ENCODE data around the gene PNMA6E. TPM values are rescaled to one million over a fixed set of nuclear protein-coding genes. Genes with fewer than 3 reads are reported as not detected.

The PNMA6E gene
- total and polyA plus RNA-seq, 2 experiments from 2014 or later = not detected

DNA sequence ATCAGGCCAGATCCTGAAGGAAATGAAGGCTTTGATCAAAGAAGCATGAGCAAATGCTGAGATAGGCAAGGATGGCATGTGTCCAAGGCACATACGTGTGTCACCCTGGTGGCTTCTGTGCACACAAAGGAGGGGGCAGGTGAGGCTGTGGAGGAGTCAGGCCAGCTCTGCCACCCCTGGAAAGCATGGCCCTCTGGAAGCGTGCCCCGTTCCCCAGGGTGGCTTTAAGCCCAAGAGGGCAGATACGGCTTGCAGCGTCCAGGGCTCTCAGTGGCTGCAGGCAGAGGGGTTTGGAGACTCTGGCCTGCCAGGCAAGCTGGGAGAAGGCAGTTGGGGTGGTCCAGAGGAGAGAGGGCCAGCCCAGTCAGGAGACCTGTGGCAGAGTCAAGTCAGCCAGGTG lies 25.6 kb downstream of the PNMA6E start:
- H3F3A ChIP-seq (replicated peaks; ENCODE audit: low read depth) = no peaks in the 10 kb centered on the region
- no peaks in the 10 kb centered on the region for H3K9me2 ChIP-seq (ENCODE audit: insufficient read depth)
- H3K27me3 ChIP-seq (ENCODE audit: insufficient read depth) = no peaks in the 10 kb centered on the region

More for the DNA sequence above, 25.6 kb downstream of the PNMA6E start:
- H3K27ac Mint-ChIP-seq = no peak overlapping the region
- H3K4me3 Mint-ChIP-seq = no peak overlapping the region
- Histone ChIP-seq H3K4me3 (no peak overlapping the region), H2AFZ (no peak overlapping the region), H3K4me2 (no peak overlapping the region), H3K27ac (ENCODE audit: low read depth) (no peak overlapping the region), H4K20me1 (replicated peaks; ENCODE audit: insufficient read depth) (no peaks in the 10 kb centered on the region), H3K79me2 (replicated peaks; ENCODE audit: insufficient read depth) (no peaks in the 10 kb centered on the region), H3K4me1 (ENCODE audit: insufficient read depth) (no peaks in the 10 kb centered on the region), H3K36me3 (ENCODE audit: insufficient read depth) (no peaks in the 10 kb centered on the region)
- peaks cover 3% of the 10 kb centered on the region for H3K27me3 Mint-ChIP-seq (ENCODE audit: insufficient read depth, low read depth, poor library complexity)
- no peak for TF ChIP-seq STAT1 (IDR thresholded peaks at IDR 0.05; ENCODE audit: unreplicated experiment)
- TF ChIP-seq ZNF462 (CRISPR knock-in tag; IDR thresholded peaks at IDR 0.05) = no peak
- TF ChIP-seq ZNF114 (CRISPR knock-in tag; IDR thresholded peaks at IDR 0.05) = no peak
- TF ChIP-seq POLR2AphosphoS5 (IDR thresholded peaks at IDR 0.05; ENCODE audit: low read depth) = no peak
- TF ChIP-seq, protein P1, sequence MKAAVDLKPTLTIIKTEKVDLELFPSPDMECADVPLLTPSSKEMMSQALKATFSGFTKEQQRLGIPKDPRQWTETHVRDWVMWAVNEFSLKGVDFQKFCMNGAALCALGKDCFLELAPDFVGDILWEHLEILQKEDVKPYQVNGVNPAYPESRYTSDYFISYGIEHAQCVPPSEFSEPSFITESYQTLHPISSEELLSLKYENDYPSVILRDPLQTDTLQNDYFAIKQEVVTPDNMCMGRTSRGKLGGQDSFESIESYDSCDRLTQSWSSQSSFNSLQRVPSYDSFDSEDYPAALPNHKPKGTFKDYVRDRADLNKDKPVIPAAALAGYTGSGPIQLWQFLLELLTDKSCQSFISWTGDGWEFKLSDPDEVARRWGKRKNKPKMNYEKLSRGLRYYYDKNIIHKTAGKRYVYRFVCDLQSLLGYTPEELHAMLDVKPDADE (IDR thresholded peaks at IDR 0.05) = no peak
- no peak for TF ChIP-seq NANOG (IDR thresholded peaks at IDR 0.05; ENCODE audit: borderline replicate concordance)
- no peak for TF ChIP-seq ZNF331 (CRISPR knock-in tag; IDR thresholded peaks at IDR 0.05; ENCODE audit: low read depth)
- TF ChIP-seq JUNB (IDR thresholded peaks at IDR 0.05; ENCODE audit: unreplicated experiment) = no peak
- TF ChIP-seq CREB1 (CRISPR knock-in tag; IDR thresholded peaks at IDR 0.05; ENCODE audit: low read depth) = no peak
- no peak for TF ChIP-seq EZH2phosphoT487 (IDR thresholded peaks at IDR 0.05; ENCODE audit: unreplicated experiment)
- no peak for TF ChIP-seq EZH2 (IDR thresholded peaks at IDR 0.05; ENCODE audit: low read depth, unreplicated experiment)
- TF ChIP-seq, protein P2, sequence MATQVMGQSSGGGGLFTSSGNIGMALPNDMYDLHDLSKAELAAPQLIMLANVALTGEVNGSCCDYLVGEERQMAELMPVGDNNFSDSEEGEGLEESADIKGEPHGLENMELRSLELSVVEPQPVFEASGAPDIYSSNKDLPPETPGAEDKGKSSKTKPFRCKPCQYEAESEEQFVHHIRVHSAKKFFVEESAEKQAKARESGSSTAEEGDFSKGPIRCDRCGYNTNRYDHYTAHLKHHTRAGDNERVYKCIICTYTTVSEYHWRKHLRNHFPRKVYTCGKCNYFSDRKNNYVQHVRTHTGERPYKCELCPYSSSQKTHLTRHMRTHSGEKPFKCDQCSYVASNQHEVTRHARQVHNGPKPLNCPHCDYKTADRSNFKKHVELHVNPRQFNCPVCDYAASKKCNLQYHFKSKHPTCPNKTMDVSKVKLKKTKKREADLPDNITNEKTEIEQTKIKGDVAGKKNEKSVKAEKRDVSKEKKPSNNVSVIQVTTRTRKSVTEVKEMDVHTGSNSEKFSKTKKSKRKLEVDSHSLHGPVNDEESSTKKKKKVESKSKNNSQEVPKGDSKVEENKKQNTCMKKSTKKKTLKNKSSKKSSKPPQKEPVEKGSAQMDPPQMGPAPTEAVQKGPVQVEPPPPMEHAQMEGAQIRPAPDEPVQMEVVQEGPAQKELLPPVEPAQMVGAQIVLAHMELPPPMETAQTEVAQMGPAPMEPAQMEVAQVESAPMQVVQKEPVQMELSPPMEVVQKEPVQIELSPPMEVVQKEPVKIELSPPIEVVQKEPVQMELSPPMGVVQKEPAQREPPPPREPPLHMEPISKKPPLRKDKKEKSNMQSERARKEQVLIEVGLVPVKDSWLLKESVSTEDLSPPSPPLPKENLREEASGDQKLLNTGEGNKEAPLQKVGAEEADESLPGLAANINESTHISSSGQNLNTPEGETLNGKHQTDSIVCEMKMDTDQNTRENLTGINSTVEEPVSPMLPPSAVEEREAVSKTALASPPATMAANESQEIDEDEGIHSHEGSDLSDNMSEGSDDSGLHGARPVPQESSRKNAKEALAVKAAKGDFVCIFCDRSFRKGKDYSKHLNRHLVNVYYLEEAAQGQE (IDR thresholded peaks at IDR 0.05; ENCODE audit: unreplicated experiment) = no peak
- TF ChIP-seq, protein P3, sequence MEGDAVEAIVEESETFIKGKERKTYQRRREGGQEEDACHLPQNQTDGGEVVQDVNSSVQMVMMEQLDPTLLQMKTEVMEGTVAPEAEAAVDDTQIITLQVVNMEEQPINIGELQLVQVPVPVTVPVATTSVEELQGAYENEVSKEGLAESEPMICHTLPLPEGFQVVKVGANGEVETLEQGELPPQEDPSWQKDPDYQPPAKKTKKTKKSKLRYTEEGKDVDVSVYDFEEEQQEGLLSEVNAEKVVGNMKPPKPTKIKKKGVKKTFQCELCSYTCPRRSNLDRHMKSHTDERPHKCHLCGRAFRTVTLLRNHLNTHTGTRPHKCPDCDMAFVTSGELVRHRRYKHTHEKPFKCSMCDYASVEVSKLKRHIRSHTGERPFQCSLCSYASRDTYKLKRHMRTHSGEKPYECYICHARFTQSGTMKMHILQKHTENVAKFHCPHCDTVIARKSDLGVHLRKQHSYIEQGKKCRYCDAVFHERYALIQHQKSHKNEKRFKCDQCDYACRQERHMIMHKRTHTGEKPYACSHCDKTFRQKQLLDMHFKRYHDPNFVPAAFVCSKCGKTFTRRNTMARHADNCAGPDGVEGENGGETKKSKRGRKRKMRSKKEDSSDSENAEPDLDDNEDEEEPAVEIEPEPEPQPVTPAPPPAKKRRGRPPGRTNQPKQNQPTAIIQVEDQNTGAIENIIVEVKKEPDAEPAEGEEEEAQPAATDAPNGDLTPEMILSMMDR (conservative IDR thresholded peaks at IDR 0.05; ENCODE audit: low read depth in 2 of 2) = no peak
- no peak for DNase-seq (ENCODE audit: low spot score)
- H3K36me3 Mint-ChIP-seq (ENCODE audit: low read depth) = peaks cover 3% of the 10 kb centered on the region; the same call in 2 of the 3 replicates
- peaks cover 6% of the 10 kb centered on the region; the same call in 2 of the 3 replicates for H3K9me3 Mint-ChIP-seq
- ATAC-seq = no peak
- peaks cover 6% of the 10 kb centered on the region; the same call in 2 of the 3 replicates for H3K4me1 Mint-ChIP-seq
